Adrenal gland (tissue), 12 donors: Measurements from ENCODE around the gene F5. TPM values are rescaled to one million over a fixed set of nuclear protein-coding genes. Genes with fewer than 3 reads are reported as not detected.

ENCODE experiments used
- DNase-seq, 7 donors: peaks; one replicate each; pipeline ENCODE4 v3.0.0-alpha.2; 2019 to 2020
- H3K27ac ChIP-seq, 5 donors: fragments of 200-600 bp; sonication (generic) in 4 of 5; 1 replicate in 3 of 5; 2 replicates in 2 of 5; pipeline versions ENCODE4 v1.5.1 to v1.8.0; 2016 to 2020; ENCODE audit warnings: mild to moderate bottlenecking in 1 of 5
- H3K27me3 ChIP-seq: fragments of 200-600 bp; 2 replicates; pipeline ENCODE4 v1.8.0; 2021
- H3K36me3 ChIP-seq, 2 donors: fragments of 200-600 bp; replicated peaks in 1 of 2; 1 replicate in 1 of 2; 2 replicates in 1 of 2; pipeline versions ENCODE4 v1.5.1 to v1.8.0; 2018 to 2022
- H3K4me1 ChIP-seq, 2 donors: fragments of 200-600 bp; replicated peaks in 1 of 2; 1 replicate in 1 of 2; 2 replicates in 1 of 2; pipeline versions ENCODE4 v1.5.1 to v1.8.0; 2018 to 2021
- H3K4me3 ChIP-seq, 4 donors: fragments of 200-600 bp; sonication (generic) in 3 of 4; one replicate each; pipeline ENCODE4 v1.5.1; 2016 to 2018
- H3K9me3 ChIP-seq, 3 donors: fragments of 200-600 bp; sonication (generic) in 1 of 3; replicated peaks in 1 of 3; 1 replicate in 2 of 3; 2 replicates in 1 of 3; pipeline versions ENCODE4 v1.5.1 to v1.8.0; 2016 to 2021
- POLR2A ChIP-seq, 2 donors: fragments of 450-650 bp; IDR thresholded peaks; one replicate each; pipeline ENCODE4 v1.6.1; 2017; ENCODE audit warnings: antibody characterized with exemption in 2 of 2, mild to moderate bottlenecking in 2 of 2, moderate library complexity in 1 of 2
- WGBS, 4 donors: extraction: QIAGEN DNeasy Blood & Tissue Kit in 2 of 4; methylation state at CpG; one replicate each; pipeline versions ENCODE4 v1.1.5 to v1.1.7; 2013 to 2017; 5-methylcytosine and 5-hydroxymethylcytosine counted together
- intact Hi-C, 2 donors: fragments of 100-400 bp; cut with DNase I; formaldehyde crosslinking; loops; one replicate each; pipeline versions ENCODE4 v1.14.1 to v1.15.0; 2022 to 2023
- polyA plus RNA-seq, 3 donors: library from polyadenylated mRNA; stranded (reverse); fragments of 200-250 nt in 2 of 3; fragments of 350-450 nt in 1 of 3; fragmentation: Illumina TruSeq in 1 of 3; extraction: RNeasy Lipid Tissue Mini Kit (QIAGEN cat#74804) in 1 of 3; gene quantifications; one replicate each; pipeline ENCODE4 v1.2.3, GENCODE V29; 2013 to 2014
- total RNA-seq, 9 donors: library from RNA; depleted of rRNA in 4 of 9; stranded (reverse); fragments of >200 nt in 4 of 9; fragments of 120-200 nt in 1 of 9; fragmentation: NEBNext Ultra II Directional in 1 of 9; extraction: Animal tissue kit (Norgen Biotek cat#: 25700) in 1 of 9; gene quantifications; one replicate each; pipeline versions ENCODE4 v1.1.0 to v1.2.4, GENCODE V29; 2013 to 2023
- TF ChIP-seq, protein P1 (sequence below), 6 experiments: fragments of 450-650 bp in 4 of 6; fragments of 200-600 bp in 2 of 6; sonication (generic) in 1 of 6; IDR thresholded peaks; 1 replicate in 5 of 6; 2 replicates in 1 of 6; pipeline versions ENCODE4 v1.5.1 to v1.8.0; 2016 to 2021; ENCODE audit warnings: antibody characterized with exemption in 6 of 6, mild to moderate bottlenecking in 2 of 6, moderate library complexity in 1 of 6
- donor health status: healthy with polysubstance abuse.
- donor health status: Bipolar disorder and iron deficiency.
- donor health status: DM: yes; HTN: yes; CAD: no.
- donor health status: DM: no; HTN: no; CAD: no.
- donor health status: DM: no; HTN: no; CAD: no.
- donor health status: DM: yes; HTN: yes; CAD: no.

Gene F5
- total and polyA plus RNA-seq, 12 donors, result under 0.01 to 0.88 (median 0.14) TPM; not detected in 4

DNA sequence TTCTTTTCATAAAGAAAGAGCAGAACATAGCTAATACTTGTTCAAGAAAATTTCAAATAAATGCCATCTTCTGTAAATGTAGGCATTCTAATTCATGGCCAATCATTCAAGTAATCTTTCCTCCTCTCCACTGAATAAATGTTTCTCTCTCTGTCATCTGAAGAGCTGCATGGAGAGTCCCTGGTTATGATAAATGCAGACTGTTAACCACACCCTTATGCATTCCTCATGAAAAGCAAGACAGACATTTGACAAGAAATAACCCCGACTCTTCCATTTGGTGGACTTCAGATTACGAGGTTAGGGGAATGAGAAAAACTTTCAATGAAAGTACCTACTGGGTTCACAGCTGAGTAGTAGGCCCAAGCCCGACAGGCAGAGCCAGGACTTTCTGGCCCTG, 55.8 kb downstream of the F5 start:
- Histone ChIP-seq H3K36me3 (no peaks in the 10 kb centered on the region), H3K27me3 (no peaks in the 10 kb centered on the region), H3K9me3 (no peaks in the 10 kb centered on the region), H3K4me1 (no peaks in the 10 kb centered on the region), H3K27ac (no peak overlapping the region), H3K4me3 (no peak overlapping the region)
- intact Hi-C loops, result no loop called here
- DNase-seq, result no peak
- 59 to 90% (median 72%) methylated on average over 3 of the region's 3 CpGs for WGBS, 4 donors
- TF ChIP-seq POLR2A (IDR thresholded peaks at IDR 0.05), result no peak
- TF ChIP-seq, protein P1, sequence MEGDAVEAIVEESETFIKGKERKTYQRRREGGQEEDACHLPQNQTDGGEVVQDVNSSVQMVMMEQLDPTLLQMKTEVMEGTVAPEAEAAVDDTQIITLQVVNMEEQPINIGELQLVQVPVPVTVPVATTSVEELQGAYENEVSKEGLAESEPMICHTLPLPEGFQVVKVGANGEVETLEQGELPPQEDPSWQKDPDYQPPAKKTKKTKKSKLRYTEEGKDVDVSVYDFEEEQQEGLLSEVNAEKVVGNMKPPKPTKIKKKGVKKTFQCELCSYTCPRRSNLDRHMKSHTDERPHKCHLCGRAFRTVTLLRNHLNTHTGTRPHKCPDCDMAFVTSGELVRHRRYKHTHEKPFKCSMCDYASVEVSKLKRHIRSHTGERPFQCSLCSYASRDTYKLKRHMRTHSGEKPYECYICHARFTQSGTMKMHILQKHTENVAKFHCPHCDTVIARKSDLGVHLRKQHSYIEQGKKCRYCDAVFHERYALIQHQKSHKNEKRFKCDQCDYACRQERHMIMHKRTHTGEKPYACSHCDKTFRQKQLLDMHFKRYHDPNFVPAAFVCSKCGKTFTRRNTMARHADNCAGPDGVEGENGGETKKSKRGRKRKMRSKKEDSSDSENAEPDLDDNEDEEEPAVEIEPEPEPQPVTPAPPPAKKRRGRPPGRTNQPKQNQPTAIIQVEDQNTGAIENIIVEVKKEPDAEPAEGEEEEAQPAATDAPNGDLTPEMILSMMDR (IDR thresholded peaks at IDR 0.05), result no peak

DNA sequence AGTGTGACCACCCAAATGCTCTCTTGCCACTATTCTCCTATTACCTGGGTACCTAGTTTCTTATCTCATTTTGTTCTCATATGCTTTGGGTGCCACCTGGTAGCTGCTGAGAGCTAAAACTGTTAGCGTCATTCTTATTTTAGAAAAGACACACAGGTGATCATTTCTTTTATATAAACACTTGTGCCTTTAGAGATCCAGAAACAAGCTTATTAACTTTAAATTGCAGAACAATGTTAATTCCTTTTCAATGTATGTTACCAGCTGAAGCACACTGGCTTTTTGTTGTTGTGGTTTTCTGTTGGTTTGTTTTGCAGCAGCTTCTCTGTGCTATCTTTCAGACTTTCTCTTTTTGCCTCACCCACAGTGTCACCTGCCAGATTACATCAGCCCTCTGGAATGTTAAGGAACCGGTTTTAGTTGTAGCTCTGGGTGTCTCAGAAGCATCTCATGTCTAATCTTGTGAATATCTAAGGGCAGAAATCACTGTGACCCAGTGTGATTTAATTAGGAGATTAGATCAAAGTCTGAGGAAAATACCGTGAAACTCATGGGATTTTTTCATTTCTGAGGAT, 57.1 kb downstream of the F5 start:
- Histone ChIP-seq H3K27ac (no peak overlapping the region), H3K36me3 (no peaks in the 10 kb centered on the region), H3K4me1 (no peaks in the 10 kb centered on the region), H3K9me3 (no peaks in the 10 kb centered on the region), H3K4me3 (no peak overlapping the region), H3K27me3 (no peaks in the 10 kb centered on the region)
- TF ChIP-seq POLR2A (IDR thresholded peaks at IDR 0.05), result no peak
- TF ChIP-seq, protein P1 (IDR thresholded peaks at IDR 0.05), result no peak
- no peak for DNase-seq
- 43 to 49% (median 46%) methylated on average over 3 of the region's 3 CpGs for WGBS, 4 donors
- intact Hi-C loops, result no loop called here

- no peak overlapping the region for H3K4me3 ChIP-seq
- no peak for DNase-seq
- H3K4me1 ChIP-seq, result no peaks in the 10 kb centered on the region
- H3K27me3 ChIP-seq, result no peaks in the 10 kb centered on the region
- no peak overlapping the region for H3K27ac ChIP-seq
- intact Hi-C loops, result no loop called here
- no peak for TF ChIP-seq POLR2A (IDR thresholded peaks at IDR 0.05)
- TF ChIP-seq, protein P1 (IDR thresholded peaks at IDR 0.05), result no peak
- no peaks in the 10 kb centered on the region for H3K9me3 ChIP-seq
- WGBS, 4 donors, result 54 to 67% (median 60%) methylated on average over 9 of the region's 9 CpGs
- H3K36me3 ChIP-seq, result no peaks in the 10 kb centered on the region
Observed at GRCh38 chr1:169528215-169529067, 57.8 kb downstream of the F5 start.

DNA sequence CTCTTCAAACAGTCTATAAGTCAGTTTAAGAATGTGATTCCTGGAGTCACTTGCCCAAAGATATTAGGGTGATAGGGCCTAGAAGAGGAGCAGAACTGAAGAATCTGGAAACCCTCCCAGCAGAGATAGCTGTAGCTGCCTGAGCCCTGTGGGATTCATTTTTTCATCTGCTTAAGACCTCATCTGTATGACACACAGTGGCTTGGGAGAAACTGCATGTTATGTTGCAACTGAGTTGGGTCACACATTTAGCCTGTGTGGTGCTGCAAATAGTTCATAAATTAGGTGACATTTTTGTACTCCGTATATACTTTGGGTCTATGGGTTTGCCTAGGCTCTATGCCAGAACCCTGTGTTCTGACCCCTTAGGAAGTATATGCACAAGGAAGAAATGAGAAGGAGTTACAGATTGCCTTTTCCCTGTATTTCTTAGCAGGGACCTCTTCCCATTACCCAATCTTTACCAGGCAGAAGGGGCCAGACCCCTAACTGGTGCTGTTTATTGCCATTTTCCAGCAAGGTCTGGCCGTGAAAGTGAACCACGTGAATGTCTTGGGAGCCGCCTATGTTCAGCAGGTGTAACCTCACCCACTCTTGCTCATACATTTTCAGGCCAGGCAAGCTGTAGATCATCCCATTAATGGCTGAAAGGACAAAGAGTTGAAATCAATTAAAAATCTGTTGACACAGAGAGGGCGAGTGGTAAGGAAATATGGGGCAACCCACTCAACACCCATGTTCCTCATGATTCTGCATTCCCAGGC, 58.6 kb downstream of the F5 start:
- DNase-seq, result peak in 1 of 7 donors; percentile 15

More for the DNA sequence above, 58.6 kb downstream of the F5 start:
- Histone ChIP-seq H3K36me3 (no peaks in the 10 kb centered on the region), H3K4me1 (no peaks in the 10 kb centered on the region), H3K9me3 (no peaks in the 10 kb centered on the region), H3K4me3 (no peak overlapping the region), H3K27ac (no peak overlapping the region), H3K27me3 (no peaks in the 10 kb centered on the region)
- TF ChIP-seq, protein P1 (IDR thresholded peaks at IDR 0.05), result no peak
- TF ChIP-seq POLR2A (IDR thresholded peaks at IDR 0.05), result no peak
- WGBS, 4 donors, result 80 to 93% (median 86%) methylated on average over 5 of the region's 5 CpGs
- intact Hi-C loops, result no loop called here
